ENCODE results near the gene SCN10A. TPM values are rescaled to one million over a fixed set of nuclear protein-coding genes. Genes with fewer than 3 reads are reported as not detected.

Gene SCN10A
- total RNA-seq, 6 experiments from 2014 or later = not detected

DNA sequence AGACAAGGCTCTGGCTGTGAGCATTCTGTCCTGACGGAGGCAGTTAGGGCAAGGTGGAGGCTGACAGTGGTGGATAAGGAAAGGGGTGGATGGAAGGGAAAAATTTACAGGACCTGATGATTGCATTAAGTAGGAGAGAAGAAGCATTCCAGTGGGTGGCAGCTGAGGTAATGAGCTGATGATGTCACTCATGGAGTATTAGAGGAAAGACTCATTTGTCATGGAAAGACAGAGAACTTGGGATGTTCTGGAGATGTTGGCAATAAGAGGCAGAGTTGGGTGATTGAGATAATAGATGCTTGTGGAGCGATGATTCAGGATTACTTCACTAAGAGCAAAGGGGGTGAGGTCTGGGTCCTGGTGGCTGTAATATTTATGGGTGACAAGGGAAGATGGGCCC lies 102.9 kb downstream of the SCN10A start:
- H3K27me3 ChIP-seq = no peaks in the 10 kb centered on the region
- no peaks in the 10 kb centered on the region for H3K4me1 ChIP-seq
- intact Hi-C loops (cut with DNase I) = no loop called here
- no peaks in the 10 kb centered on the region for H3K36me3 ChIP-seq
- 69% methylated on average over 2 of the region's 2 CpGs for WGBS (ENCODE audit: insufficient coverage, low coverage, low lambda C conversion rate, missing lambda C conversion rate)
- TF ChIP-seq, protein P1, sequence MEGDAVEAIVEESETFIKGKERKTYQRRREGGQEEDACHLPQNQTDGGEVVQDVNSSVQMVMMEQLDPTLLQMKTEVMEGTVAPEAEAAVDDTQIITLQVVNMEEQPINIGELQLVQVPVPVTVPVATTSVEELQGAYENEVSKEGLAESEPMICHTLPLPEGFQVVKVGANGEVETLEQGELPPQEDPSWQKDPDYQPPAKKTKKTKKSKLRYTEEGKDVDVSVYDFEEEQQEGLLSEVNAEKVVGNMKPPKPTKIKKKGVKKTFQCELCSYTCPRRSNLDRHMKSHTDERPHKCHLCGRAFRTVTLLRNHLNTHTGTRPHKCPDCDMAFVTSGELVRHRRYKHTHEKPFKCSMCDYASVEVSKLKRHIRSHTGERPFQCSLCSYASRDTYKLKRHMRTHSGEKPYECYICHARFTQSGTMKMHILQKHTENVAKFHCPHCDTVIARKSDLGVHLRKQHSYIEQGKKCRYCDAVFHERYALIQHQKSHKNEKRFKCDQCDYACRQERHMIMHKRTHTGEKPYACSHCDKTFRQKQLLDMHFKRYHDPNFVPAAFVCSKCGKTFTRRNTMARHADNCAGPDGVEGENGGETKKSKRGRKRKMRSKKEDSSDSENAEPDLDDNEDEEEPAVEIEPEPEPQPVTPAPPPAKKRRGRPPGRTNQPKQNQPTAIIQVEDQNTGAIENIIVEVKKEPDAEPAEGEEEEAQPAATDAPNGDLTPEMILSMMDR (IDR thresholded peaks at IDR 0.05) = no peak
- TF ChIP-seq POLR2A (IDR thresholded peaks at IDR 0.05) = no peak
- H3K4me3 ChIP-seq = no peak overlapping the region
- H3K9me3 ChIP-seq = no peaks in the 10 kb centered on the region
- DNase-seq = no peak
- ATAC-seq = no peak
- H3K27ac ChIP-seq = no peak overlapping the region

DNA sequence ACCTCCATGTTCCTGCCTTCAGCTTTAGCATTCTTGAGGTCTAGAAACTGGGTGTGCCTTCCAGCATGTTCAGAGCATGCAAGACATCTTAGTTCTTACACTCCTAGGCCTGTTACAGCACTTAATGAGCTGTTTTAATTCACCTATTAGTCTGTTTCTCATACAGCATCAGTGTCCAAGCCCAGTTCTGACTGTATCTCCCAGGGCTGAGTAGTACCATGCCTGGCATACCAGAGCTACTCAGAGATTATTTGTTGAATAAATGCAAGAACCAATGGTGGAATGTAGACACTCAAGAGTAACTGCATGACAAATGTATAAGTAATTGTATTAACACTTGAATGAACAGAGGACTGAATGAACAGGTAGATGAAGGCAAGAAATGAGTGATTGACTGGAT lies 104.7 kb downstream of the SCN10A start:
- no peaks in the 10 kb centered on the region for H3K9me3 ChIP-seq
- no peak for ATAC-seq
- H3K27me3 ChIP-seq = no peaks in the 10 kb centered on the region
- H3K4me1 ChIP-seq = no peaks in the 10 kb centered on the region
- DNase-seq = no peak
- no peak for TF ChIP-seq POLR2A (IDR thresholded peaks at IDR 0.05)
- TF ChIP-seq, protein P1 (IDR thresholded peaks at IDR 0.05) = no peak
- H3K36me3 ChIP-seq = no peaks in the 10 kb centered on the region
- H3K27ac ChIP-seq = no peak overlapping the region
- no peak overlapping the region for H3K4me3 ChIP-seq
- intact Hi-C loops (cut with DNase I) = no loop called here

DNA sequence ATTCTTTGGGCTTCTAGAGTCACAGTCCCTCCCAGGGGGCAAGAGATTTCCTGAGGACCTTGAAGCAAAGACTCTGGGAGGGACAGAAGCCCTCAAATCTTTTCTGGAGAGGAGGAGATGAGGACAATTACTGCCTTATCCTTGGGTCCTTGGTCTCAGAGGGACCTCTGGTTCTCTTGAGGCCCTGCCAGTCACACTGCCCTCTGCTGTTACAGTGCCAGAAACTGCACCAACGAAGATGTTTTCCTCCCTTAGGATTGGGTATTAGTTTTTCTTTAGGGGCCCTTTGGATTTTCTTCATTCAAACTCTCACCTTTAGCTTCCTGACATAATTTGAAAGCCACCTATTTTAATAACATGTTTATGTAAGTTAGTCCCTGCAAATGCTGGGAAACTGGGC lies 108.3 kb downstream of the SCN10A start:
- H3K36me3 ChIP-seq = no peaks in the 10 kb centered on the region
- intact Hi-C loops (cut with DNase I) = no loop called here
- DNase-seq = no peak

DNA sequence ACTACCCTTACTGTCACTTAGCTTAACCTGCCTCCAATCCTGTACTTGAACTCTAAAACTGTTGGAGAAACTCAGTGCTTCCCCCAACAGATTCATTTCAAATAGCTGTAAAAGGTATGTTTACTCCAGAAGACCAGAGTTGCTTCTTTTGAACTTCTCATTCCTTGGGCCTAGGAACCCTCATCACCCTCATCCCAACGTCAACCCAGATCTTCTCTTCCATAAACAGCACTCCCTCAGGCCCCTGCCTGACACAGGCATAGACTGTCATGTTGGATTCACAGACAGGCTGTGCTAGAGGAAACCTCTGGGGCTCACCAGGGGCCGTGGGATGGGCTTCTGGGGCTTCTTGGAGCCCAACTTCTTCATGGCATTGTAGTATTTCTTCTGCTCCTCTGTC lies 109.1 kb downstream of the SCN10A start:
- intact Hi-C loops (cut with DNase I) = no loop called here
- Histone ChIP-seq H3K4me1 (no peaks in the 10 kb centered on the region), H3K4me3 (no peak overlapping the region), H3K27ac (no peak overlapping the region), H3K36me3 (no peaks in the 10 kb centered on the region), H3K27me3 (no peaks in the 10 kb centered on the region), H3K9me3 (no peaks in the 10 kb centered on the region)
- no peak for DNase-seq
- TF ChIP-seq, protein P1 (IDR thresholded peaks at IDR 0.05) = no peak
- TF ChIP-seq POLR2A (IDR thresholded peaks at IDR 0.05) = no peak
- ATAC-seq = no peak
- 0% methylated on average over 1 of the region's 2 CpGs for WGBS (ENCODE audit: insufficient coverage, low coverage, low lambda C conversion rate, missing lambda C conversion rate)

More for the DNA sequence above, 108.3 kb downstream of the SCN10A start:
- ATAC-seq = no peak
- H3K9me3 ChIP-seq = no peaks in the 10 kb centered on the region
- H3K4me3 ChIP-seq = no peak overlapping the region
- no peaks in the 10 kb centered on the region for H3K4me1 ChIP-seq
- 0% methylated on average over 1 of the region's 1 CpG for WGBS (ENCODE audit: insufficient coverage, low coverage, low lambda C conversion rate, missing lambda C conversion rate)
- TF ChIP-seq, protein P1 (IDR thresholded peaks at IDR 0.05) = peak in 2 of 4 donors; percentile 23 to 37
- TF ChIP-seq POLR2A (IDR thresholded peaks at IDR 0.05) = no peak
- H3K27ac ChIP-seq = no peak overlapping the region
- no peaks in the 10 kb centered on the region for H3K27me3 ChIP-seq

DNA sequence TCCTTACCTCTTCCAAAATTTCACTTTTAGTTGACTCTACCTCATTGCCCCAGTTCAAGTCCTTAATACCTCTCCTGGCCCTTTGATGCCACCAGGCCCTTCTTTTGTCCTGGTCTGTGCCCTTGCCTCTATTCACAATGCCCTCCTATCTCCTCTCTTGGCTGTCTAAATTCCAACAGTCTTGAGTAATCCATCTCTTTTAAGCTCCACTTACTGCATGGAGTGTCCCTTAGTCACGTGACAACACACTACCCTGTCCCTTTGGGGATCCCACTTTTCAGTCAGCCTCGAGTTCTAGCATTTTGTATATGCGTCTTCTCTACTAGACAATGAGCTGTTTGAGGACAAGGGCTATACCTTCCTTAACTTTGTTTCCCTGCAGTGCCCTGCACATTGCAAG lies 113.8 kb downstream of the SCN10A start:
- Histone ChIP-seq H3K4me3 (no peak overlapping the region), H3K27me3 (no peaks in the 10 kb centered on the region), H3K27ac (no peak overlapping the region), H3K9me3 (no peaks in the 10 kb centered on the region), H3K4me1 (no peaks in the 10 kb centered on the region), H3K36me3 (no peaks in the 10 kb centered on the region)
- DNase-seq = no peak
- ATAC-seq = no peak
- intact Hi-C loops (cut with DNase I) = no loop called here
- TF ChIP-seq, protein P1 (IDR thresholded peaks at IDR 0.05) = no peak
- no peak for TF ChIP-seq POLR2A (IDR thresholded peaks at IDR 0.05)
- 69% methylated on average over 3 of the region's 3 CpGs for WGBS (ENCODE audit: insufficient coverage, low coverage, low lambda C conversion rate, missing lambda C conversion rate)

Data from right lobe of liver (tissue), 6 donors.